Skeletal muscle tissue (tissue), 4 donors: ENCODE measurements around the gene DHDH. TPM values are rescaled to one million over a fixed set of nuclear protein-coding genes. Genes with fewer than 3 reads are reported as not detected.
"Not testable (repeated sequence)": the region's sequence is repeated elsewhere in the genome, so short reads cannot be mapped to it uniquely, and the experiment has no call there.

ENCODE experiments used
- H3K27ac ChIP-seq: one replicate; pipeline ENCODE4 v1.7.0; 2013; ENCODE audit warnings: mild to moderate bottlenecking, low read depth, low read length, inconsistent platforms
- H3K27me3 ChIP-seq, 3 donors: one replicate each; pipeline ENCODE4 v1.7.0; 2013; ENCODE audit warnings: low read length in 3 of 3; ENCODE audit not compliant: control insufficient read depth in 3 of 3, insufficient read depth in 3 of 3
- H3K36me3 ChIP-seq, 3 donors: one replicate each; pipeline ENCODE4 v1.7.0; 2013; ENCODE audit warnings: low read length in 3 of 3; ENCODE audit not compliant: control insufficient read depth in 3 of 3, insufficient read depth in 3 of 3
- H3K4me1 ChIP-seq, 3 donors: one replicate each; pipeline ENCODE4 v1.7.0; 2013; ENCODE audit warnings: low read length in 3 of 3, mild to moderate bottlenecking in 3 of 3; ENCODE audit not compliant: control insufficient read depth in 3 of 3, insufficient read depth in 3 of 3
- H3K4me3 ChIP-seq, 3 donors: one replicate each; pipeline ENCODE4 v1.7.0; 2013; ENCODE audit warnings: low read length in 3 of 3
- H3K9ac ChIP-seq, 3 donors: one replicate each; pipeline ENCODE4 v1.7.0; 2013; ENCODE audit warnings: low read length in 3 of 3, mild to moderate bottlenecking in 3 of 3, moderate library complexity in 2 of 3, low read depth in 1 of 3
- H3K9me3 ChIP-seq, 3 donors: one replicate each; pipeline ENCODE4 v1.7.0; 2013; ENCODE audit warnings: low read length in 3 of 3; ENCODE audit not compliant: control insufficient read depth in 3 of 3
- total RNA-seq: library from RNA; depleted of rRNA; stranded (reverse); fragments of >200 nt; gene quantifications from one replicate; pipeline ENCODE4 v1.2.3, GENCODE V29; 2014
- donor health status: Osteomylitis.

Gene DHDH
- total RNA-seq: not detected

DNA sequence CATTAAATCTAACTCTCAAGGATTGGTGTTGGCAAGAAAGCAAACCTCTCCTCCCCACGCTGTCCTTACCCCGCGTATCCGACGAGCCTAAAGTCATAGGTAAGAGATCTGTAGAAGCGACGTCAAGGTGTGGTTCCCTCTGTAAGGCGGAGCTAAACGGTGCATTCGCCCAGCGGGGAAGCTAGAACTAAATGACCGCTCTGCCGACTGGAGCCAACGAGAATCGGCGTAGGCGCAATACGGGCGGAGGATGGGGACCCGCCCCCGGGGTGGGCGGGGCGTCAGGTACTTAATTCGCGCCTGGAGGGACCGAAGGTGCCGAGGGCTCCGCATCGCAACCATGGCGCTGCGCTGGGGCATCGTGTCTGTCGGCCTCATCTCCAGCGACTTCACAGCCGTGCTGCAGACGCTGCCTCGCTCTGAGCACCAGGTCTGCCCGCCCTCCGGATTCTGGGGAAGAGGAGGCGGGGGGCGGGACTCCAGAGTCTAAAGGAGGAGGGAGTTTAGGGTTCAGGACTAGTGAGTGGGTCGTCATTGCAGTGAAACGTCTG is at the start of gene DHDH:
TSS of gene DHDH (plus strand) at position 318 of the 551 bp plus-strand sequence. CDS start at position 341, 23 bp downstream.
- Histone ChIP-seq H3K4me3 (peak within 1 kb of the TSS; percentile 9 to 68 (median 45)), H3K27ac (no peak within 1 kb of the TSS), H3K9me3 (no peaks in the 10 kb centered on the region), H3K27me3 (peaks cover 8 to 19% (median 18%) of the 10 kb centered on the region in 3 donors), H3K9ac (peak within 1 kb of the TSS in 2 of 3 donors; percentile 0 to 50), H3K36me3 (no peaks in the 10 kb centered on the region), H3K4me1 (peaks cover 6 to 9% (median 7%) of the 10 kb centered on the region in 3 donors)

DNA sequence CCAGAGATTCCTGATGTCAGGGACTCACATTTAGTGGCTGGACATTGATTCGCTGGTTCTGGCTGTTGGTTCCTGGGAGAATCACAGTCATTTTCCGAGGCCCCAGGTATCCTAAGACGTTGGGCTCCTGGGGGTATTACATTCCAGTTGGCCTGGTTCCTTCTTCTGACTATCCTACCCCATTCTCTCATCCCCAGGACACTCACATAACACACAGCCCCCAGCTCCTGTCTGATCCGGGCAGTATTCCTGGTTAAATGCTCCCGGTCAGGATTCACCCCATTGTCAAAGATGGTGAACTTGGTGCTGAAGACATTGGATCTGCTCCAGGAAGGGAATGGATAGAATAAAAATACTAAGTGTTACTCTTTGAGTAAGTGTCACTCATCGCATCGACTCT is 49.8 kb upstream of the DHDH start:
- Histone ChIP-seq H3K27ac (no peak overlapping the region), H3K27me3 (no peaks in the 10 kb centered on the region), H3K36me3 (peaks cover 0 to 2% (median 0%) of the 10 kb centered on the region in 3 donors), H3K9me3 (no peaks in the 10 kb centered on the region), H3K4me1 (peaks cover 0 to 1% (median 0%) of the 10 kb centered on the region in 3 donors), H3K9ac (no peak overlapping the region), H3K4me3 (no peak overlapping the region)

DNA sequence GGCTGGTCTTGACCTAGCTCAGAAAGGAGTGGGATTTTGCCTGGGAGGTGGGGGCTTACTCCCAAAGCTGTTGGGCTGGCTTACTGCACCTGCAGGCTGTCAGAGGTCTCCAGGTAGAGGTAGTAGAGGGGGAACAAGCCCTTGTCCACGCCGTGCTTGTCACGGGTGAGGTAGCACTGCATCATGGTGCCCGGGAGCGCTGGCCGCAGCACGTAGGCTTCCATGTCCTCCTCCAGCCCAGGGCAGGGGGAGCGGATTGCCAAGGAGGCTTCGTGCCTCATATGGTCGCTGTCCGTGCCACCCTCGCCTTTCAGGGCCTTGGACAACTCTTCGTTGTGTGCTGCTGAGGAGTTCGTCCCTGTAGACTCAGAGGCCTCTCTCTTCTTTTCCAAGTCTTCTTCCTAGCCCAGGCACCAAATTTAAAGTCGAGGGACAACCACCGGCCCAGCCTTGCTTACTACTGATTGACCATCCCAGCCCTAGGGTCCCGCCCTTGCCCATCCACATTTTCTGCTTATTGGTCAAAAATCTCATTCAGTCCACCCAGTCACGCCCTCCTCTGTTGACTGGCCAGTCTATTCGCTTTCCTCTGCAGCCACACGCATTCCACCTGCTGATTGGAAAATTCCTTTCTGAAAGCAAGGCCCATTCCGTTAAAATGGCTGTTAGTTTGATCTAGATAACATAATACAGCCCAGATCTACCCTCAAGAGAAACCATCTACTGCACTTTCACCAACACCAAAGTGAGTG is 45.5 kb upstream of the DHDH start:
- Histone ChIP-seq H3K9me3 (no peaks in the 10 kb centered on the region), H3K27ac (no peak overlapping the region), H3K9ac (no peak overlapping the region), H3K4me3 (no peak overlapping the region), H3K27me3 (no peaks in the 10 kb centered on the region), H3K36me3 (no peaks in the 10 kb centered on the region), H3K4me1 (no peaks in the 10 kb centered on the region)

DNA sequence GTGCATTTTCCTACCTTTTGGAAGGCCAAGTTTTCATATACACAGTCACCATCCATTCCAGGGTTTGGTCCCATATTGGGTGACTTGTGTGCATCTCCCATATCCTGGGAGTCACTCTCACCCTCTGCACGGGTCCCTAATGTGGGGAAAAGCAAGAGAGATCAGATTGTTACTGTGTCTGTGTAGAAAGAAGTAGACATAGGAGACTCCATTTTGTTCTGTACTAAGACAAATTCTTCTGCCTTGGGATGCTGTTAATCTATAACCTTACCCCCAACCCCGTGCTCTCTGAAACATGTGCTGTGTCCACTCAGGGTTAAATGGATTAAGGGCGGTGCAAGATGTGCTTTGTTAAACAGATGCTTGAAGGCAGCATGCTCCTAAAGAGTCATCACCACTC is 44.0 kb upstream of the DHDH start:
- not testable (repeated sequence) for H3K4me3 ChIP-seq, H3K9me3 ChIP-seq, H3K27ac ChIP-seq

DNA sequence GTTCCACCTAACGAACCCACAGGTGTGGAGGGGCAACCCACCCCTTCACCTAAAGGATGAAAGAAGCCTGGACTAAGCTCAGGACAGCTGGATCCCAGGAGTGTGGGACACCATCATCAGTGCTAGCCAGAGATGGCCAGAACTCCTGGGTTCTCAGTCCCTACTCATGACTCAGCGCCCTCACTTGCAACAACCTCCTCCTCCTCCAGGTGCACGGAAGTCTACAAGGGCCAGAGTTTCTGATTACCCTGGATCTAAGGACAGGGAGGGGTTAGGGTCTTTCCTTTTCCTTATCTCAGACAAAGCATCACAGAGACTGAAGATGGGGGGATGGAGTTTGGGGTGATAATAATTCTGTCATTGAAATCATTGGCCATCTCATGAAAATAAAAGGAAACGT is 42.9 kb upstream of the DHDH start:
- peaks cover 0 to 11% (median 6%) of the 10 kb centered on the region in 3 donors for H3K27me3 ChIP-seq
- peaks cover under 1 to 5% (median 2%) of the 10 kb centered on the region in 3 donors for H3K4me1 ChIP-seq
- no peaks in the 10 kb centered on the region for H3K9me3 ChIP-seq
- no peak overlapping the region for H3K4me3 ChIP-seq
- H3K36me3 ChIP-seq: no peaks in the 10 kb centered on the region
- no peak overlapping the region for H3K9ac ChIP-seq
- H3K27ac ChIP-seq: no peak overlapping the region

More for the DNA sequence above, 44.0 kb upstream of the DHDH start:
- H3K36me3 ChIP-seq, H3K9ac ChIP-seq, H3K27me3 ChIP-seq, H3K4me1 ChIP-seq: not testable (repeated sequence)

DNA sequence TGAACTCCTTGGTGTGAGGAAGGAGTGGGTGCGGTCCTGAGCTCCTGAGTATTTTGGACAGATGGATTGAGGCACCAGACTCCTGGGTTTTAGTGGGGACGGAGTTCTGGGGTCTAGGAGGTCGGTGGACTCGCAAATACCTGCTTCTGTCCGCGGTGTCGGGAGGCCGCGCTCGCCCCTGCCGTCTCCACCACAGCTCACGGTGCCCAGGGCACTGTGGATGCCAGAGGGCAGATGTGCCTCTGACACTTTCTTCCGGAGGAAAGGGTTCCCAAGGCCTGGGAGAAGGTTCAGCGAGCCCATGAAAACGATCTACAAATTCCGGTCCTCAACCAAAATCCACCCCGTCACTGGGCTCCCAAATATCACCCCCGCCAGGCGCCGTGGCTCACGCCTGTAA is 38.3 kb upstream of the DHDH start:
- H3K27ac ChIP-seq: no peak overlapping the region
- H3K4me3 ChIP-seq: peak overlapping the region in 2 of 3 donors; percentile 6 to 38
- no peaks in the 10 kb centered on the region for H3K9me3 ChIP-seq
- peaks cover 0 to 11% (median 6%) of the 10 kb centered on the region in 3 donors for H3K27me3 ChIP-seq
- H3K9ac ChIP-seq: no peak overlapping the region
- H3K36me3 ChIP-seq: peaks cover 0 to under 1% (median 0%) of the 10 kb centered on the region in 3 donors
- H3K4me1 ChIP-seq: peaks cover 2 to 8% (median 3%) of the 10 kb centered on the region in 3 donors

DNA sequence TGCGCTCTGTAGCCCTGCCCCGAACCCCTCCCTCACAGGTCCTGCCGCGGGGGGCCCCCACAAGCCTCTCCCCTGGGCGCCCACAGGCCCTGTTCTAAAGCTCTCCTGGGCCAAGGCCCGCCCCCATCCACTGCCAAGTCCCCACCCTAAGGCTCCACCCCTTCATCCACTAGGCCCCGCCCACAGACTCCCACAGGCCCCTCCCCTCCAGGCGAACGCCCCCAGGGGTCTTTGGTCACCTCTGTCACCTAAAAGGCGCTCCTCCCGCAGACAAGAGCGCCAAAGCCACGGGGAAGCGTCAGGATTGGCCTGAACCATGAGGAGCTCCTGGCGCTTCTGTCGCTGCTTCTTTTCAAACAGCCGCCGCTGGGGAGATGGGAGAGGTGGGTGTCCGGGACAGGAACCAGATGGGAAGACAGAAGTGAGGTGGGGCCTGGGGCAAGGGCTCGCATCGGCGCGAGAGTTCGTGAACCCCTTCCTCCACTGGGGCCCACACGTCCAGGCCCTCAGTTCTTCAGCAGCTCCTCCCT is 37.2 kb upstream of the DHDH start:
- Histone ChIP-seq H3K27me3 (peaks cover 0 to 11% (median 6%) of the 10 kb centered on the region in 3 donors), H3K27ac (peak overlapping the region; percentile 25), H3K4me1 (peaks cover 7 to 18% (median 10%) of the 10 kb centered on the region in 3 donors), H3K36me3 (peaks cover 0 to 2% (median 0%) of the 10 kb centered on the region in 3 donors), H3K4me3 (peak overlapping the region in 2 of 3 donors; percentile 38 to 41), H3K9me3 (no peaks in the 10 kb centered on the region), H3K9ac (peak overlapping the region in 1 of 3 donors; percentile 10)

DNA sequence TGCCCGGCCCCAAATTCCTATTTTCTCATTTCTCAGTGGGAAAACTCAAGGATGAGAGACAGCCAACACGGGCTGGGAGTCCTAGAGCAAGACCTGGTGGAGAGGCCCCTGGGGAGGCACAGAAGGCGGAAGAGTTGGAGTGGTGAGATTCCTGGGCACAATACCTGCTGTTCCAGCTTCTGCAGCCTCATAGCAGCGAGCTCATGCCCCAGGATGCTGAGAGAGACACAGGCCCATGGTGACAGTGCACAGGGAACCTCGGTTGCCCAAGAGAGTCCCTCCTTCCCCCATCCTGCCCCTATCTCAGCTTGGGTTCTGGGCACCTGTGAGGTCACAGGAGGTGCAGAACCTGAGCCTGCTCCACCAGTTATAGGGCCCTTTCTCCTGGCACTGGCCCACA is 36.3 kb upstream of the DHDH start:
- Histone ChIP-seq H3K27me3 (peaks cover 0 to 11% (median 6%) of the 10 kb centered on the region in 3 donors), H3K9ac (no peak overlapping the region), H3K27ac (no peak overlapping the region), H3K36me3 (peaks cover 0 to 5% (median 0%) of the 10 kb centered on the region in 3 donors), H3K9me3 (no peaks in the 10 kb centered on the region), H3K4me3 (no peak overlapping the region), H3K4me1 (peaks cover 13 to 26% (median 15%) of the 10 kb centered on the region in 3 donors)

DNA sequence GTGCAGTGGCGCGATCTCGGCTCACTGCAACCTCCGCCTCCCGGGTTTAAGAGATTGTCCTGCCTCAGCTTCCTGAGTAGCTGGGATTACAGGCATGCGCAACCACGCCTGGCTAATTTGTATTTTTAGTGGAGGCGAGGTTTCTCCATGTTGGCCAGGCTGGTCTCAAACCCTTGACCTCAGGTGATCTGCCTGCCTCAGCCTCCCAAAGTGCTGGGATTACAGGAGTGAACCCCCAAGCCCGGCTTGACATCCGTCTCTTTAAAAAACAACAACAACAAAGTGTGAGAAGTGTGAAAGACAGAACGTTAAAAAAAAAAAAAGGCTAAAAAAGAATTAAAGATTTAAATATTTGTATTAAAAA is 34.1 kb upstream of the DHDH start:
- H3K9me3 ChIP-seq: not testable (repeated sequence)
- peaks cover 16 to 30% (median 19%) of the 10 kb centered on the region in 3 donors for H3K4me1 ChIP-seq

More for the DNA sequence above, 34.1 kb upstream of the DHDH start:
- peak overlapping the region; percentile 88 for H3K27ac ChIP-seq
- H3K4me3 ChIP-seq: peak overlapping the region in 2 of 3 donors; percentile 95 to 96
- H3K27me3 ChIP-seq: peaks cover 0 to 11% (median 6%) of the 10 kb centered on the region in 3 donors
- H3K36me3 ChIP-seq: not testable (repeated sequence)
- peak overlapping the region in 1 of 3 donors; percentile 87 for H3K9ac ChIP-seq
